GM06990 (cell line): ENCODE measurements around the gene ADCY6.

Experiments used
- DNase-seq: peaks from one replicate; pipeline ENCODE4 v3.0.0-alpha.2; 2011; ENCODE audit not compliant: insufficient read length; ENCODE audit errors: extremely low read depth
- H3K27me3 ChIP-seq: replicated peaks from 2 replicates; pipeline ENCODE4 v1.6.0; 2011; ENCODE audit warnings: low read length; ENCODE audit not compliant: control insufficient read depth, insufficient read depth
- H3K36me3 ChIP-seq: 2 replicates; pipeline ENCODE4 v1.5.1; 2011; ENCODE audit warnings: low read length; ENCODE audit not compliant: control insufficient read depth, insufficient read depth
- H3K4me3 ChIP-seq: replicated peaks from 2 replicates; pipeline ENCODE4 v1.5.1; 2011; ENCODE audit warnings: low read depth, mild to moderate bottlenecking, control low read depth, low read length
- CTCF ChIP-seq: IDR thresholded peaks from 2 replicates; pipeline ENCODE4 v1.5.1; 2011; ENCODE audit warnings: low read length, control low read depth, mild to moderate bottlenecking, inconsistent platforms; ENCODE audit not compliant: insufficient read depth, poor library complexity, severe bottlenecking

The ADCY6 gene

DNA sequence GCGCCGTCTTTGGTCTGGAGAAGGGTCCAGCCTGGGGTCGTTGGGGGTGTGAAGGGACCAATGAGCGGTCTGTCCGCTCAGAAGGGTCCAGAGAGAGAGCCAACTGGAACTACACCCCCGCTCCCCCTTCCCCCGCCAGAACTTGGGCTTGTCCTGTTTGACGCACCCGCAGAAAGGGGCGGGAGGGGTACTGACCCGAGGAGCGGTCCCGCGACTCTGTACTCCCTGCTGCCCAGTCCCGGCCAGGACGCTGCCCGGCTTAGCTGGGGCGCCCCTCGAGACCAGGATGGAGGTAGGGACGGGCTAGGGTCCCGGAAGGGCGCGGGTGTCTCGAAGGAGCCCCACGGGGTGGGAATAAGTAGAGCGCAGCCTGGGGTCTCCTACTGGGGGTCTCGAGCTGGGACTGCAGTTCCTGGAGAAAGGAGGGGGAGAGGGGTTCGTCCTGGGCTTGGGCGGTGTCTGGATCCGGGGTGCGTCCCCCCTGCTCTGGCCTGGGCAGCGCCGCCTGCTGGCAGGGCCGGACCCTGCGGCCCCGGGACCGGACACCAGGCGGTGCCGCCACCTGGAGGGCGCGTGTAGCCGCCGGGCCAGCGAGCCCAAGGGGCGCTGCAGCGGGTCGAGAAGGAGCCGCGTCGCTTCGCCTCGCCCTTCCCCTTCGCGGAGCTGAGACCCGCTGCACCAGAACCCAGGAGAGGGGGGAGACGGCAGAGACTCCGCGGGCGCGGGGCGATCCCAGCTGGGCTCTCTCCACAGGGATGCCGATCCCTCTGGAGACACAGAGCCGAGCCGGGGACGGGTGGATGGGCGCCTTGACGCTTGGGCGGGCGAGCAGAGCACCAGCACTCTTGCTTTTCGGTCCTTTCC lies 25.6 kb upstream of the ADCY6 start:
- peaks cover 2% of the 10 kb centered on the region for H3K27me3 ChIP-seq
- no peaks in the 10 kb centered on the region for H3K36me3 ChIP-seq
- peak overlapping the region; percentile 80 for H3K4me3 ChIP-seq
- peak; percentile 87 for DNase-seq
- TF ChIP-seq CTCF = peak; percentile 88

DNA sequence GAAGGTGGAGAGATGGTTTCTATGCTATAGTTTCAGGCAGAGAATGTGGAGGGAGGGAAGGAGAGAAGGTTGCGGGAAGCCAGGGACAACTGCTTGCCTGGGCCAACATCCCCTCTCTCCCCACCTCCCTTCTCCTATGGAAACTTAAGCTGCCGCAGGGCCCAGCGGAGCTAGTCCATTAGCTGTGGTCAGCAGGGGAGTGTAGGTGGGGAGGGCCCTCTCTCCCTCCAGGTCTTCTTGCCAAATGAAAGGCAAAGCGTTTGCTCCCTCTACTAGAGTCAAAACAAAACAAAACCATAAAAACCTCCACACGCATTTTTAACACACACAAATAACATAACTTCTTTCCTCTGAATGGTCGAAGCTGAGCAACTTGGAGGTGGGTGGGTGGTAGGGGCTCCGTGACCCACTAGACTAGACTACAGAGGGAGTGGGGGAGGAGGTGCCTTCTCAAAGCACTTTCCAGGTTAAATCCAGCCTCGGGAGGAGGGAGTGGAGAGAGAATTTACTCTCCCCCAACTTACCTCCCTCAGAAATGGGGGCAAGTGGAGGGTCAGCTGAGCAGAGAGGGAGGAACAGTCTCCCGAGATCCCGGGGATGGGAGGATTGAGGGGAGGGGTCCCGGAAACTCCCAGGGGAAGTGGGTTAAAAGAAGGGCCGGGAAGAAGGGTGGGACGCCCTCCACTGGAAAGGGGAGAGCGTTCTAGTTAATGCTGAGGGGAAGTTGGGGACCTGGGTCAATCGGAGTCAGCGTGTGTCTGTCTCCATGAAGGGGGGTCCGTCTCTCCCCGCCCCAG lies 24.8 kb upstream of the ADCY6 start:
- H3K4me3 ChIP-seq = peak overlapping the region; percentile 80
- H3K36me3 ChIP-seq = no peaks in the 10 kb centered on the region
- no peak for DNase-seq
- peaks cover 2% of the 10 kb centered on the region for H3K27me3 ChIP-seq
- no peak for TF ChIP-seq CTCF

DNA sequence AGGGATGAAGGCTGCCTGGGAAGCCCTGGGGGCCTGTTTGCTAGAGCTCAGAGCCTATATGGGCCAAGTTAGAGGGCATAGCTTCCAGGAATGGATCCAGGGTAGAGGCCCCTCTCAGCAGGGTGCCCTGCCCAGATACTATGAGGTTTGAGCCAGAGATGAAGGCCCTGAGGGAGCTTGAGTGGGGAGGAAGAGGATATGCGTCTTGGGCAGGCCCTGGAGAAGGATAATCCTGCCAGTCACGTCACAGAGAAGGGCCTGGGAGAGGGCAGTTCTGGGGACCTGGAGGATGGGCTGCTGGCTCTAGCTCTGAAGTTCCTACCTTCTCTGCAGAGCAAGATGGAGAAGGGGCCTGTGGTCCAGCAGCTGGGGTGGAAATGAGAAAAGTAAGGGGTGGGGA lies 23.5 kb upstream of the ADCY6 start:
- Histone ChIP-seq H3K27me3 (peaks cover 2% of the 10 kb centered on the region), H3K4me3 (no peak overlapping the region), H3K36me3 (no peaks in the 10 kb centered on the region)
- DNase-seq = no peak
- TF ChIP-seq CTCF = no peak

DNA sequence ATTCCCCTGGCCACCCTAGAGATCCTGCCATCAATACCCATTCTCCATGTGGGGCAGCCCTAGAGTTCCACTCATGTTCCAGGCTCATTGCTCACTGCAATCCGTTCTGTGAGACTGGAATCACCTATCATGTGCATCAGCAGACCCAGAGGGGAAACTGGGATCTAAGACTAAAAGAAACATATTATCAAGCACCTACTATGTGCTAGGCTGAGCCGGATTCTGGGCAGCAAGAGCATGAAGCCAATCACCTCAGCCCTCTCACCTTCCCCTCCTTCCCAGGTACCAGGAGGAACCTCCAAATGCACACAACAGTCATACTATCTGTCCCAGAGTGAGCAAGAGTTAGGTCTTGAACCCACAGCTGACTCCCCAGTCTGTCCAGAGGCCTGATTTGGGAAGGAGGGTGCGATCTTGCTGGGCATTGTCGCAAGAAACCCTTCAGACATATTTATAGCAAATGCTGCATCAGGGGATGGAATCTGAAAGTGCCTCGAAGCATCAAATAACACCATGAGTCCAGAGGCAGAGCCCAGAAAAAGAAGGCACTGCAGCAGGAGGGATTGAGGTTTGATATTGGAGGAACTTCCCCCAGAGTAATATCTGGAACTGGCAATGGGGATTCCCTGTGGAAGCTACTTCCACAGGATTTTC lies 22.7 kb upstream of the ADCY6 start:
- peaks cover under 1% of the 10 kb centered on the region; the same call in 1 of the 2 replicates for H3K27me3 ChIP-seq
- no peak for DNase-seq
- H3K36me3 ChIP-seq = no peaks in the 10 kb centered on the region
- H3K4me3 ChIP-seq = no peak overlapping the region
- TF ChIP-seq CTCF = no peak

DNA sequence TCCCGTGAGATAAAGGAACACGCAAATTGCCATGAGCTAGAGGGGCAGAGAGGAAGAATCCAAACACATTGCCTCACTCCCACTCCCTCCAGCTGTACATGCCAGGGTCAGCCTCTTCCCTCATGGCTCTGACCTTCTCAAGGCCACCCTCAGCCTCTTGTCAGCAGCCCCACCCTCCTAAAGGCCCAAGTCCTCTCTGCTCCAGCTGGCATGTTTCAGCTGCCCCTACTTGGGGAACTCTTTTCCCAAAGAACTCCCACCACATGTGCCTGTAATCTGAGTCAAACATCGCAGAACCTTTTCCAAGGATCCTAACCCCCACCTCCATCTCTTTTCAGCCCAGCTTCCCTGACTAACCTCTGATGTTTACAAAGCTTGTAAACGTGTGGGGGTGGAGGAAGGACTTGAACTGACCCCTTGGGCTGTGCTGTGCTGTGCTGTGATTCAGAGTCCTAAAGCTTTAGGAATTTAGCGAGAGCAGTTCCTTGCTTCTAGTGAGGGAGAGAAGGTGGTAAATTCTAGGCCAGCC lies 22.1 kb upstream of the ADCY6 start:
- Histone ChIP-seq H3K36me3 (no peaks in the 10 kb centered on the region), H3K4me3 (no peak overlapping the region), H3K27me3 (no peaks in the 10 kb centered on the region; the same call in 1 of the 2 replicates)
- TF ChIP-seq CTCF = no peak
- DNase-seq = no peak
